ENCODE results near the gene S1PR4. TPM values are rescaled to one million over a fixed set of nuclear protein-coding genes. Genes with fewer than 3 reads are reported as not detected.

The S1PR4 gene
- total and polyA plus RNA-seq, 2 of the 8 experiments (the other 6 are each of a cell fraction or from before 2014, with no cell fraction given): not detected

- Histone ChIP-seq H2BK5ac (ENCODE audit: low read depth, low read length) (no peak overlapping the region), H4K91ac (replicated peaks; ENCODE audit: insufficient read length, low read length) (no peak overlapping the region), H3K18ac (ENCODE audit: extremely low read depth, low read length) (no peak overlapping the region), H4K20me1 (replicated peaks in 1 of 2; ENCODE audit: control insufficient read depth in 1 of 2, insufficient read depth in 2 of 2, low read length in 2 of 2) (peaks cover 34 to 43% of the 10 kb centered on the region in 2 experiments), H3K4me3 (ENCODE audit: extremely low read depth in 1 of 4, insufficient read depth in 2 of 4, low read depth in 3 of 4, low read length in 4 of 4) (no peak overlapping the region), H2AFZ (ENCODE audit: low read length) (no peak overlapping the region), H3K9me3 (ENCODE audit: insufficient read depth in 2 of 2, low read depth in 1 of 2, low read length in 1 of 2) (no peaks in the 10 kb centered on the region), H3K36me3 (ENCODE audit: control insufficient read depth in 2 of 4, insufficient read depth in 4 of 4, low read length in 3 of 4) (peaks cover 0 to 8% (median 3%) of the 10 kb centered on the region in 4 experiments; a peak in 3 of 8 replicates), H3K23ac (ENCODE audit: insufficient read length) (no peak overlapping the region), H3K79me1 (ENCODE audit: low read depth, low read length) (peaks cover 42% of the 10 kb centered on the region), H3K56ac (replicated peaks; ENCODE audit: insufficient read length, low read depth, low read length) (no peak overlapping the region), H3K14ac (ENCODE audit: insufficient read length) (no peak overlapping the region), H3K79me2 (ENCODE audit: control insufficient read depth in 1 of 2, insufficient read depth in 2 of 2, low read length in 2 of 2) (peaks cover 13 to 67% of the 10 kb centered on the region in 2 experiments), H2BK12ac (ENCODE audit: low read depth, low read length) (no peak overlapping the region), H2BK120ac (replicated peaks; ENCODE audit: low read depth, low read length) (no peak overlapping the region), H3K27ac (ENCODE audit: low read depth, low read length) (no peak overlapping the region), H2BK20ac (ENCODE audit: low read length) (no peak overlapping the region), H4K5ac (ENCODE audit: insufficient read length, low read depth, low read length) (no peak overlapping the region), H2AK5ac (ENCODE audit: low read depth, low read length) (no peak overlapping the region), H3K23me2 (ENCODE audit: low read depth, low read length) (peaks cover 6% of the 10 kb centered on the region; the same call in 1 of the 2 replicates), H3K27me3 (replicated peaks in 1 of 4; ENCODE audit: control insufficient read depth in 3 of 4, extremely low read depth in 1 of 4, insufficient read depth in 3 of 4, low read length in 3 of 4) (no peaks in the 10 kb centered on the region), H2BK15ac (ENCODE audit: low read length) (no peak overlapping the region), H3K4me2 (ENCODE audit: insufficient read depth in 1 of 2, low read depth in 2 of 2, low read length in 2 of 2) (no peak overlapping the region), H3K4ac (replicated peaks; ENCODE audit: insufficient read length, low read depth, low read length) (no peak overlapping the region), H3K9ac (replicated peaks in 1 of 4; ENCODE audit: extremely low read depth in 1 of 4, low read depth in 3 of 4, low read length in 3 of 4) (no peak overlapping the region), H3K4me1 (replicated peaks in 1 of 4; ENCODE audit: control insufficient read depth in 3 of 4, insufficient read depth in 4 of 4, low read length in 3 of 4) (peaks cover 0 to 16% (median 10%) of the 10 kb centered on the region in 4 experiments; a peak in 6 of 7 replicates), H4K8ac (ENCODE audit: extremely low read depth, insufficient read depth, low read length) (no peak overlapping the region)
- FAIRE-seq (no peak), DNase-seq (ENCODE audit: low read depth in 1 of 2, low spot score in 2 of 2) (no peak)
- ChIA-PET POLR2A (ENCODE audit: partially characterized antibody) (interaction anchor here (0.6 to 1.0 kb wide), 3 partner anchors 11 to 932 kb away, joined by 3 to 4 read pairs (median 3); no protein-coding TSS in a partner anchor), CTCF (ENCODE audit: partially characterized antibody) (interaction anchor here (0.6 to 2.6 kb wide), 5 partner anchors 17 to 85 kb away, joined by 3 to 14 read pairs (median 5); no protein-coding TSS in a partner anchor)
- TF ChIP-seq SIN3A (conservative IDR thresholded peaks at IDR 0.05 in 1 of 2, IDR thresholded peaks at IDR 0.05 in 1 of 2; ENCODE audit: low read depth in 1 of 2, low read length in 2 of 2): no peak
- 74% methylated on average over 13 of the region's 18 CpGs; no CpG with 5 or more reads in 1 of the 2 experiments for WGBS, 2 experiments (ENCODE audit: extremely low coverage in 1 of 2, insufficient coverage in 1 of 2, insufficient read length in 1 of 2, insufficient replicate concordance in 2 of 2, low coverage in 1 of 2, low lambda C conversion rate in 2 of 2, missing lambda C conversion rate in 1 of 2)
Observed at GRCh38 chr19:3190470-3190770, 11.9 kb downstream of the S1PR4 start.
